Measurements from ENCODE around the gene MT1M.

Gene MT1M

GRCh38 chr16:56628486-56629350 lies 3.7 kb upstream of the MT1M start:
- DNase-seq (ENCODE audit: low read depth): no peak

GRCh38 chr16:56629531-56629930 lies 2.9 kb upstream of the MT1M start:
- no peak for DNase-seq (ENCODE audit: low read depth)

- no peak for DNase-seq (ENCODE audit: low read depth)
Measured at GRCh38 chr16:56630134-56630533, 2.3 kb upstream of the MT1M start.

- no peak for DNase-seq (ENCODE audit: low read depth)
Measured at GRCh38 chr16:56631197-56631596, 1.3 kb upstream of the MT1M start.

GRCh38 chr16:56631832-56632155 lies 665 bp upstream of the MT1M start:
- no peak for DNase-seq (ENCODE audit: low read depth)

- DNase-seq (ENCODE audit: low read depth): no peak
Measured at GRCh38 chr16:56632848-56633365, 448 bp downstream of the MT1M start.

GRCh38 chr16:56633535-56633934 lies 1.1 kb downstream of the MT1M start:
- DNase-seq (ENCODE audit: low read depth): no peak

GRCh38 chr16:56634715-56635440 lies 2.4 kb downstream of the MT1M start:
- DNase-seq (ENCODE audit: low read depth): no peak

- no peak for DNase-seq (ENCODE audit: low read depth)
Measured at GRCh38 chr16:56635441-56635967, 3.0 kb downstream of the MT1M start.

- no peak for DNase-seq (ENCODE audit: low read depth)
Measured at GRCh38 chr16:56636616-56637413, 4.4 kb downstream of the MT1M start.

- no peak for DNase-seq (ENCODE audit: low read depth)
Measured at GRCh38 chr16:56637814-56638750, 5.6 kb downstream of the MT1M start, which contains the start of gene MT1A. MT1A (plus strand) TSS chr16:56638666; CDS start chr16:56638739, 73 bp downstream.

- DNase-seq (ENCODE audit: low read depth): no peak
Measured at GRCh38 chr16:56639045-56639444, 6.6 kb downstream of the MT1M start.

GRCh38 chr16:56640076-56640475 lies 7.6 kb downstream of the MT1M start:
- no peak for DNase-seq (ENCODE audit: low read depth)

GRCh38 chr16:56641166-56641565 lies 8.7 kb downstream of the MT1M start:
- no peak for DNase-seq (ENCODE audit: low read depth)

GRCh38 chr16:56643080-56643778 lies 10.8 kb downstream of the MT1M start:
- DNase-seq (ENCODE audit: low read depth): peak; percentile 62

- no peak for DNase-seq (ENCODE audit: low read depth)
Measured at GRCh38 chr16:56643833-56644232, 11.4 kb downstream of the MT1M start.

- no peak for DNase-seq (ENCODE audit: low read depth)
Measured at GRCh38 chr16:56645311-56645710, 12.9 kb downstream of the MT1M start.

GRCh38 chr16:56645838-56646237 lies 13.4 kb downstream of the MT1M start:
- DNase-seq (ENCODE audit: low read depth): no peak

GRCh38 chr16:56647641-56648431 lies 15.4 kb downstream of the MT1M start:
- no peak for DNase-seq (ENCODE audit: low read depth)
